Fibroblast of the conjunctiva (primary cell): ENCODE measurements around the gene PHF3.
A peak's percentile ranks its signal among the peaks of the same experiment; 100 is the strongest.

ENCODE experiments used
- DNase-seq: peaks from one replicate; pipeline ENCODE4 v3.0.0-alpha.2; 2010; ENCODE audit warnings: low read depth

The PHF3 gene, protein sequence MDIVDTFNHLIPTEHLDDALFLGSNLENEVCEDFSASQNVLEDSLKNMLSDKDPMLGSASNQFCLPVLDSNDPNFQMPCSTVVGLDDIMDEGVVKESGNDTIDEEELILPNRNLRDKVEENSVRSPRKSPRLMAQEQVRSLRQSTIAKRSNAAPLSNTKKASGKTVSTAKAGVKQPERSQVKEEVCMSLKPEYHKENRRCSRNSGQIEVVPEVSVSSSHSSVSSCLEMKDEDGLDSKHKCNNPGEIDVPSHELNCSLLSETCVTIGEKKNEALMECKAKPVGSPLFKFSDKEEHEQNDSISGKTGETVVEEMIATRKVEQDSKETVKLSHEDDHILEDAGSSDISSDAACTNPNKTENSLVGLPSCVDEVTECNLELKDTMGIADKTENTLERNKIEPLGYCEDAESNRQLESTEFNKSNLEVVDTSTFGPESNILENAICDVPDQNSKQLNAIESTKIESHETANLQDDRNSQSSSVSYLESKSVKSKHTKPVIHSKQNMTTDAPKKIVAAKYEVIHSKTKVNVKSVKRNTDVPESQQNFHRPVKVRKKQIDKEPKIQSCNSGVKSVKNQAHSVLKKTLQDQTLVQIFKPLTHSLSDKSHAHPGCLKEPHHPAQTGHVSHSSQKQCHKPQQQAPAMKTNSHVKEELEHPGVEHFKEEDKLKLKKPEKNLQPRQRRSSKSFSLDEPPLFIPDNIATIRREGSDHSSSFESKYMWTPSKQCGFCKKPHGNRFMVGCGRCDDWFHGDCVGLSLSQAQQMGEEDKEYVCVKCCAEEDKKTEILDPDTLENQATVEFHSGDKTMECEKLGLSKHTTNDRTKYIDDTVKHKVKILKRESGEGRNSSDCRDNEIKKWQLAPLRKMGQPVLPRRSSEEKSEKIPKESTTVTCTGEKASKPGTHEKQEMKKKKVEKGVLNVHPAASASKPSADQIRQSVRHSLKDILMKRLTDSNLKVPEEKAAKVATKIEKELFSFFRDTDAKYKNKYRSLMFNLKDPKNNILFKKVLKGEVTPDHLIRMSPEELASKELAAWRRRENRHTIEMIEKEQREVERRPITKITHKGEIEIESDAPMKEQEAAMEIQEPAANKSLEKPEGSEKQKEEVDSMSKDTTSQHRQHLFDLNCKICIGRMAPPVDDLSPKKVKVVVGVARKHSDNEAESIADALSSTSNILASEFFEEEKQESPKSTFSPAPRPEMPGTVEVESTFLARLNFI (N-terminal part only)

DNA sequence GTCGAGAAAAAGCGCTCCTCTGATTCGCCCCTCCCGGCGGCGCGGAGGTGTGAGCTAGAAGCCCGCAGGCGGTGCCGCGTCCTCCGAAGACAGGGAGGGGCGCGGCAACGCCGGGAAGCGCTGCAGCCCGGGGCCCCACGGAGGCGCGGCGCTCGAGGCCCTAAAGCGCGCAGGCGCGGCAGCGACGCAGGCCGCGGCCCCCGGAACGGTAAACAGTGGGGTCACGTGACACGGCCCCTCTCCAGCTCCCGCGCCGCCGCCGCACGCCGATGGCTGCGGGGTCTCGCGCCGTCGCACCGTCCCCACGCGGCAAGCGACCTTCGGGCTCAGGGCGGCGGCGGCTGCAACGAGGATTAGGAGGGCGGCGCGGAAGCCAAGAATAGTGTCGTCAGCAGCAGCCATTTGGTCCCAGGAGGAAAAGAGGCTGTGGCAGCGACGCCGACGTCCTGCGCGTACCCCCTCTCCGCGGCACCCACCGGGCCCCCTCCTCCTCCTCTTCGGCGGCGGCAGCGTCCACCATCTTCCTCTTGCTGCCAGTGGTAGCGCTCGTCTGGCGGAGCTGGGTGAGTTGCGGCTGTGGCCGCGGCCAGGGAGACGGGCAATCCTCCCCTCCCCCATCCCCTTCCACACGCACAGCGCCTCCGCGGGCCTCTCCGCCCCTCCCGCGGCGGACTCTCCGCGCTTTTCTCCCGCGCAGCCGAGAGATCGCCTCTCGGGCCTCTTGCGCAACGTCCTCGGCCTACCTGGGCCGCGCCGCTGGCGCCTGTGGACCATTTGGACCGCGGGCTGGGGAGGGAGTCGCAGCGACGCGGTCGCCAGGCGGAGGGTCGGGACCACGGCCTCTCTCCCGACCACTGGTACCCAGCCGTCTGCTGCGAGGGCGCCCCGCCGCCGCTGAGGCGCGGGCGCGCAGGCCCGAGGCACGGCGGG, at the start of gene PHF3:
TSS of gene PHF3 (plus strand) at position 215 of the 930 bp plus-strand sequence. CDS start 10,750 bp downstream, outside the sequence.
- peak; percentile 83 for DNase-seq

DNA sequence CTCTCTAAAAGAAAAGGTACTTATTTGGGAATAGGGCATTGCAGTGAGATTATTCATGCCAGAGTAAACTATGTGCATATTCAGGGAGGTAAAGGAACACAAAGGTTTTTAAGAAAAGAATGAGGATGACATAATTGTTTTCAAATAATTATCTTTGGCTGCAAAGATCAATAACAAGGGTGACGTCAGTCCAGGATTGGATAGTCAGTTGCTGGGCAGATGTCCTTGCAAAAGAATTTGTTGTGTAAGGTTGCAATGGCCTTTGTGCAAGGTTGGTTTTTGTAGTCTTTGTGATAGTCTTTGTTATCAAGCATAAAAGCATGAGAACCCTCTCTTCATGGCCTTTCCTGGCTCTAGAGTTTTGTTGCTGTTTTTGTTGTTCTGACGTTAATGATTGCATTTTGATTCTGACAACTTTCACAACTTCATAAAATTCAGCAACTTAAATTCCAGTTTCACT, 45.6 kb upstream of the PHF3 start:
- DNase-seq, result no peak

DNA sequence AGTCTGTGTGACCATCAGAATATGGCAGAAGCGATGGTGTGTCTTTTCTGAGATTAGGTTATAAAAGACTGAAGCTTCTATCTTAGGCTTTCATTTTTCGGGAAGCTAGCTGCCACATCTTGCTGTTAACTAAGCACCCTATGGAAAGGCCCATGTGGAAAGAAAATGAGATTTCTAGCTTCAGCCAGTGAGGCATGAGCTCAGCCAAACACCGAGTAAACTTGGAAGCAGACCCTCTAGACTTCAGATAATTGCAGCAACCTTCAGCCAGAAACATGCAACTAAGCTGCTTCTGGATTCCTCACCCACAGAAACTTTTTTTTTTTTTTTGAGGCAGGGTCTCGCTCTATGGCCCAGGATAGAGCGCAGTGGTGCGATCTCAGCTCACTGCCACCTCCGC, 42.7 kb upstream of the PHF3 start:
- DNase-seq, result no peak

DNA sequence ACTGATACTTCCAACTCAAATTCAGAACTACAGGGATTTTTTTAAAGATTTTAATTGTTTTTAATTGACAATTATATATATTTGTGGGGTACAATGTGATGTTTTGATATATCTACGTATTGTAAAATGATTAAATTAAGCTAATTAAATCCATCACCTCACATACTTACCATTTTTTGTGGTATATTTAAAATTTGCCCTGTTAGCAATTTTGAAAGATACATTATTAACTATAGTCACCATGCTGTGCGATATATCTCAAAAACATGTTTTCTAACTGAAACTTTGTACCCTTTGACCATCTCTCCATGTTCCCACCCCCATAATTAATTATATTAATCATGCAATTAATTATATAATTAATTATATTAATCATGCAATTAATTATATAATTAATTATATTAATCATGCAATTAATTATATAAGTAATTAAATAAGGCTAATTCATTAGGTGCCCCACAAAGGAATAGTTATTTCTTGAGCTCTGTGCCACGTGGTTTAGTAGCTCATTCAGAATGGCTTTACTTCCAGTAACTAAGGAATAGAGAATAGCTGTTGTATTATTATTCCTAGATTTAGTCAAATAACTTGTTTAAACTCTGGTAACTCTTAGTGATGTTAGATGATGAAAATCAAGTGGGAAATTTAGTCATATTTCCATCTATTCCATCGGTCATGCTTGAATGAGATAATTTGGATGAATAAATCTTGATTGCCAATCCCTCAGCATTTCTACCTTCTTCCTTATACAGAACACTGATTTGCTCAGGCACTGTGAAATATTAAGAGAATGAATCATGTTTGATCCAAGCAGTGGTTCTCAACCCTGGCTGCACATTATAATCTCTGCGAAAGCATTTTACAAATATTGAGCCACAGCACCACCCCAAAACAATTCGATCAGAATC, 38.2 kb upstream of the PHF3 start:
- DNase-seq, result no peak

DNA sequence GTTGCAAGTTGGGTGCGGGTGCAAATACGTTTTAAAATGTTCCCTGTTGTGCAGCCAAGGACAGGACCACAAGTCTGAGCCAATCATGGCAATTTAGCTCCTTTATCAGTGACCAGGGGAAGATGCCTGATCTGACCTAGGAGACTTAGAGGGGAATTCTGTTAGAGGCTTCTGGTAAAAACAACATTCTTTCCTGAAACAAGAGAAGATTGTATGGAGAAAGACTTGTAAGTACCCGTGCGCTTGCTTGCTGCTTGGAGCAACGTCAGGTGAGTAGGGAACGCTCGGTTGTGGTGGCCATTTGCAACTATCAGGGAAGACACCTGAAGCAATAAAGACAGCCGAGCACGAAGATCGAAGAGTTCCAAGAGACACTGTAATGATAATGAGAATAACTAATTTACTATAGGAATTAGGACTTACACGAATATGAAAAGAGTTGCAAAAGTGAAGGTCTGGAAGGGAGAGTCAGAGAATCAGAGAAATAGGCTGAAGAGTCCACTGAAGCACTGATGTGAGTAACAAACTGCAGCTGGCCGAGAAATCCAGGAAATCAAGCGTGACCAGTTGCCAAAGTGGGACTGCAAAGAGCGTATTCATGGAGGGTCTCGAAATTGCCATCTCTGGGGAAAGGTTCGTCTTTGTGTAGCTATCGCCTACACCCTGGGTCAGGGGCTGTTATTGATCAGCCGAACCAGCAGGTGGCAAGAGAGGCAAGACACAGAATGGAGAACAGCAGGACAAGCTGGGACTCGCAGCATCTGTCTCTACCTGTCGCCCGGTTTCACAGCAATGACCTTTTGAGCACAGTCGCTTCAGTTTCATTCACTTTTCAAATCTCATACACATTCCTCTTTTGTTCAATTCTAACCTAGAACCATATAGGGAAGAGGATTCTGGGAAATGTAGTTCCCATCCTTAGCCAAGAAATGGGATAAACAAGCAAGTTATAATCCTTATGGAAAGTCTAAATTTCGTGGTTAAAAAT, 37.3 kb upstream of the PHF3 start:
- peak; percentile 32 for DNase-seq

DNA sequence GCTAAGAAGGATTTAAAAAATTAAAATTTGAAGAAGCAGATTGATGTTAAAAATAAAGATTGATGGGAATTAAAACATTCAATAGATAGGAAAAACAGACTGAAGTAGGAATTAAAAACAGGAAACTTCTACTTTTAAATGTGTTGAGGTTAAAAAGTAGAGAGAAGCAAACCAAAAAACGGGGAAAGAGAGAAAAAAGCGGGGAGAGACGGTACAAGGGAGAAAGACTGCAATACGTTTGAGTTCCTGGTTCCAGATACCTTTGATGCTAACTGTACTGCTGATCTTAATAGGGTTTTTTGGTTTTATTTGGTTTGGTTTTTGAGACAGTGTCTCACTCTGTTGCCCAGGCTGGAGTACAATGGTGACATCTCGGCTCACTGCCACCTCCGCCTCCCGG, 36.4 kb upstream of the PHF3 start:
- no peak for DNase-seq

DNA sequence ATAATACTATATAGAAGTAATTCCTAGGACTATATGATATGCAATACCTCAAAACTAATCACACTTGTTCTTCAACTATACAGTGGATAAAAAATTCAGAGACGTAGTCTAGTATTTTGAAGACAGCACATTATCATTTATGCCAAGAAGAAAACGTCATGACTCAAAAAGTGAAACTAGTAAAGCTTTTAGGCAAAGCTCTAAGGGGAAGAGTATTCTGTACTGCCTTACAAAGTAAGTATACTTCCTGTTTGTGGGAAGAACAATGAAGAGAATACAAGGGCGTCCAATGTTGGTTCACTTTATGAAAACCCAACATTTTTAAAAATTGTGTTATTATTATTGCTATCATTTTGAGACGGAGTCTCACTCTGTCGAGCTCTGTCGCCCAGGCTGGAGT, 35.5 kb upstream of the PHF3 start:
- no peak for DNase-seq

DNA sequence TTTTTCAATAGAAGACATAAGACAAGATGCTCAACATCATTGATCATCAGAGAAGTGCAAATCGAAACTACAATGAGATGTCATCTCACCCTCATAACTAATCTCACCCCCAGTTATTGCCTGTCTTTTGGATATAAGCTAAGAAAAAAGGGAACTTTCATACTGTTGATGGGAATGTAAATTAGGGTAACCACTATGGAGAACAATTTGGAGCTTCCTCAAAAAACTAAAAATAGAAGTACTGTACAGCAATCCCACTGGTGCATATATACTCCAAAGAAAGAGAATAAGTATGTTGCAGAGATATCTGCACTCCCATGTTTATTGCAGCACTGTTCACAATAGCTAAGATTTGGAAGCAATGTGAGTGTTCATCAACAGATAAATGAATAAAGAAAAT, 26.4 kb upstream of the PHF3 start:
- no peak for DNase-seq

DNA sequence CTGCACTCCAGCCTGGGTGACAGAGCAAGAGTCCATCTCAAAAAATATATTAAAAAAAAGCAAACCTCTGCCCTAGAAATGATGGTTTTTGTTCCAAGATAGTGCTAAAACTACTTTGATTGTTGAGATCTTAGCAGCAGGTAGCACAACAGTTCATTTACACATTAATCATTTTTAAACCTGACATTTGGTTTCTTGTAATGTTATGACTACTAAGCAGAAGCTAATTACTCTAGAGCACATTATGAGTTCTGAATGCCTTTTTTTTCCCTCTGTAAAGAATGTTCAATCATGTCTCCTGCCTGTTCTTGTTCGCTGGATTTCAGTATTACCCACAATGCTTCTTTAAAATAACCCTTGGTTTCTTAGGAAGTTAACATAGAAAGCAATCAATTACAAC, 24.7 kb upstream of the PHF3 start:
- DNase-seq, result no peak

DNA sequence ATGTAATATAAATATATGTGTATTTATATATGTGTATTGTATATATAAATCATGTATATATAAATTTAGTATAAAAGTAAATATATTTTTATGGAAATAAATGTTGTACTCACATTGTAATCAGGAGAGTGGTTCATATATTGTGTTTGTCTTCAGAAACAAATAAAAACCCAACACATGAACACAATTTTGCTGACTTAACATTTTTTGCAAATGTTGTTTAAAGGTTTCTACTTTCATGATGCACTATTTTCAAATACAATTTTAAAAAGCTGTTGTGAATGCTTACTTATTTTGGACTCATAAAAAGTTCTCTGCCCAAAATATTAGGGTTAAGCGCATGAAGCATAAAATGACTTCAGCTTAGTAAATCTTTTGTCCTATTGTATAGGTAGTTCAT, 24.0 kb upstream of the PHF3 start:
- no peak for DNase-seq

DNA sequence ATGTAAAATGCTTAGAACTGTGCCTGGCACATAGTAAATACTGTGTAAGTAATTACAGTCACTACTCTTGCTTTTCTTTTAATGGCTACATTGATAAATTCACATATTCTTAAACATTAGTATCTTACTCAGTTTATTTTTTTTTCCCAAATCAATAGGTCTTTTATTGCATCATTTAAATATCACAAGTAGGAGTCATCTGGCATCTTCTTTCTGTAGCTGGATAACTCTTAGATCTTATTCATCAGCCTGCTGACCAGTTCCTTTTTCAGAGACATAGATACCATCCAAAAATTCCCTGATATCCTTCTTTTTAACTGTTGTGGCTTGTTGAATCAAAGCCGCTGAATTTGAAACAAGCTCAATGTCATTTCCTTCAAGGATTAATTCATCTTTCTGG, 20.0 kb upstream of the PHF3 start:
- DNase-seq, result no peak

DNA sequence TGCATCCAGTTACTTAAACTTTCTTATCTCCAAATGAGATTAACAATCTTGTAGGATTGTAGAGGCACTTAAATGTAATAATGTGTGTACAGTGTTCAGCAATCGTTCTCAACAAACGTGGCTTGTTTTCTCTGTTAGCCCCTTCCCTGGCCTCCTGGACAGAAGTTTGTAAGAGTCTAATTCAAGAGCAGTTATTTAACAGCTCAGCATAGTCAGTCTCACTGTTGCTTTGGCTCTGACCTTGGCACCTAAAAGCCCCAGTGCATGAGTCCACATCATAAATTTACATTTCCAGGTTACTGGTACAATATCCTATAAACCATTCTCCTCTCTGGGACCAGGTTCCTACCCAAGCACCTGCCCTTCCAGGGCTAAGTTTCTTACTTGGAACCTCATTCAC, 11.5 kb upstream of the PHF3 start:
- no peak for DNase-seq

DNA sequence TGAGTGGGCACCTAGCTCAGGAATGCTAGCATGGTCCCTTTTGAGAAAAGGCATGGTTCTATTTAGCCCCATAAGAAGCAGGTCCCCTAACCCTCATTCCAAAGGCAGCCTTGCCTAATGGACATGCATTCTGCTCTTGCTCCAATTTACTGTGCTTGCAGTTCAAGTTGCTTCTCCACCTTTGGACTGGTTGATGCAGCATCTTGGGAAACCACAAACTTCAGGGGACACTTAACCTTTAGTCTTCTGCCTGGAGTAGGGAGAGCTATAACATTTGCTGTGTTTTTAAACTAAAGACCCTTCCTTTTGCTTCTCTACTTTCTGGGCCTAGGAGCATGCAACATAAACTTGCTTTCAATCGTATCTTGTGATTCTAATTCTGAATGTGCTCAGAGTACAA, 5.1 kb upstream of the PHF3 start:
- no peak for DNase-seq

DNA sequence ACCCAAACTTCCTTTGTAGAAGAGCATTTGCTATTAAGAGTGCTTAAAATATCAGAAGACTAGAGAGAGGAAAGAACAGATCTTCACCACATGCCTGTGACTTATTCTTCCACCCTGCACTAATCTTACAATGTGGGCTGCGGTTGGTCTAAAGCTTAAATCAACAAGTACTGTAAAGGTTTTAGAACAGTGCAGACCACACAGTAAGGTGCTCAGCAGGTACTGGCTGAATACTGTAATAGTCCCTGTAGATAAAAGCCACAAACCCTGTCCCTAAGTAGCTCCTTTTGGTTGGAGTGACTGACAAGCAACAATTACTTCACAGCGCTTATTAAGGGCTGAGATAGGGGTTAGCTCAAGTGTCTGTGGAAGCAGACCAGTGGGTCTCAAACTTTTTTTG, 972 bp upstream of the PHF3 start:
- no peak for DNase-seq

DNA sequence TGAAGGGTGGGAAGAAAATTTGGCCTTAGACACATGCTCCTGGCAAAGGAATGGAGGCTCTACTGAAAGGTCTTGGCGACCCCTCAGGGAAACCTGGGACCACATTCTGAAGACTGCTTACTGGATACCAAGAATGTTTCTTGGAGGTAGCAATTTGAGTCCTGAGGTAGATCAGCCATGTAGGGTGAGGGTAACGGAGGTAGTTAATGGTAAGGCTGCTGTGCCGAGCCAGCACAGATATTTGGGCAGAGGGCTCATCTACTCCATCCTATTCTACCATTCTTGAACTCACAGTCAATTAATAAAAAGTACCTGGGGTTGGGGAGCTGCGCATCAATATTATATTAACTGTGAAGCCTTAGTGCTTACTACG, 401 bp upstream of the PHF3 start:
- DNase-seq, result no peak

DNA sequence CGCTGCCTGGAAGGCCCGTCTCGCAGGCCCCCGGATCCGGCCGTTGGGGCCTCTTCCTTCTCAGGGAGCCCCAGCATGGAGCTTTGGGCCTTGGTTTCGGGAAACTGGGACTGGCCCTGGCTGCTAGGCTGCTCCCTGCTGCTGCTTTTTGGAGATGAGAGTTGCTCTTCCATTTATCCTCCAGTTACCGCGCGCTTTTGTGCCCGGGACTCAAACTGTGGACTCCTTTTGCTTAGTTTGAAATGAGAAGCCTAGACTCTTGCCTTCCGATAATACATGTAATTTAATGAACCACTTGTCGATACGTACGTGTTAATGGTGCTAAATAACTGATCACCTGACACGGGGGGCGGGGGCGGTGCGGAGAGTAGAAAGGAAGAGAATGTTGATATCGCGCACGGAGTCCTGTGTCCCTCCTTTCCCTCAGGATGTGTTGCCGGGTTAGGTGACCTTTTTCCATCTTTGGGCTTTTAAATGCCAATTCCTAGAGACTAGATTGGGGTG, 968 bp downstream of the PHF3 start:
- DNase-seq, result no peak

DNA sequence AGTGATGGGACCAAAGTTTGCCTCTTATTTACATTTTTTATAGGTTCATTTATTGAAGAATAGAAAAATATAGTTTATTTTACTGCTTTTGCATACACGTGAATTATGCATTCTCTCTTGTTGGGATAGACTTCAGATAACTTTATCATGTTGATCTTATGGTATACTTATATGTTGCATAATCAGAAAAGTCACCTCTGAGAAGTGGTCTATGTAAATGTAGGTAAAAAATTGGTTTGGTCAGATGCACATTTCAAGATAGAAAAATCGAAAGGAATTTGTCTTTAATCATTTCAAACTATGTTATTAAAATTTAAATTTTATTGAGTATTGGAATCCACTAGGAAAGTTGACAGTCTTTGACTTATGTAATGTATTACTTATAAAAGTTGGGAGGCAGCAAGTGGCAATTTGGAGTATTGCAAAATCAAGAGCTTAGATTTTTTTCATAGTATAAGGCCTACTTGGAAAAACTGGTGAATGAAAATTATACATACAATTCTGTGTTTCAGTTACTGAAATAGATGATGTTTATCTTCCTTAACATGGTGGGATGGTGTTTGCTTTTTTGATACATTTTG, 2.4 kb downstream of the PHF3 start:
- no peak for DNase-seq

DNA sequence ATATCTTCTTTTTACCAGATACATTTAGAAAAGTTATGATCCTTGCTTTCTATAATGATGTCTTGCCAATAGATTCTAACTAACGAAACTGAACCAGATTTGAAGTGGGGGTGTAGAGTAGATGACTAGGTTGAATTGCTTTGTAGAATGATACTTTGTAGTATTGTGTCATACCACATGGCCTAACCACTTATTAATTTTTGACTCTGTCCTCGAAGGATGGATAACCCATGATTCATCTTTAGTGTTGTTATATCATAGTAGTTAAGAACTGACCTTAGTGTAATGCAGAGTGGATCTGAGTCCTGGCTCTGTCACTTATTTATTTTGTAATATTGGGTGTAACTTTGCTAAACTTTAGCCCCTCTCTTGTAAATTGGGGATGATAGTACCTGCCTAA, 4.5 kb downstream of the PHF3 start:
- DNase-seq, result no peak

DNA sequence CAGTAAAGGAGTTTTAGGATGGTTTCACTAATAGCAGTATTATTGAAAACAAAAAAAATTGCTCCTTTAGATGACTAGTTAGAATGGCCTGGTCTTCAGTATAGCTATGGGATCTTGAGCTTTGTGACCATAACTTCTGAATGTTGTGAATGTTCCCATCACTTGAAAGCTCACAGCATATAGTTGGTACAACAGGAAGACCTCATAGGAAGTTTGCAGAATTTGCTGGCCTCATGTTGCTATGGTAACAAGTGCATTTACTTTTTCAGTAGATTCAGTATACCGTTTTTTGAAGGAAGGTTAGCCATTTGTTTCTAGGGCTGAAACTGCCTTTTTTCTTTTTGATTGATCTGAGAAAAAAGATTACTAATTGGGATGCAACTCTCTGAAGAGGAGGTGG, 8.3 kb downstream of the PHF3 start:
- DNase-seq, result no peak
